DND-41 (cell line): ENCODE data around the gene PLPP7.
A peak's percentile ranks its signal among the peaks of the same experiment; 100 is the strongest.

Source experiments
- ATAC-seq: fragments of 200-7000 bp; cut with Tn5 transposase; 3 replicates; pipeline ENCODE4 v1.9.1; 2021; ENCODE audit warnings: low read depth; ENCODE audit not compliant: insufficient read depth
- DNase-seq: peaks from one replicate; pipeline ENCODE4 v3.0.0-alpha.2; 2020
- H2AFZ ChIP-seq: 2 replicates; pipeline ENCODE4 v1.6.0; 2012; ENCODE audit warnings: low read depth, low read length
- H3K27ac ChIP-seq: 2 replicates; pipeline ENCODE4 v1.5.1; 2012; ENCODE audit warnings: low read length, inconsistent platforms
- H3K27me3 ChIP-seq: fragments of 200-600 bp; sonication (generic); 2 replicates; pipeline ENCODE4 v1.6.0; 2012; ENCODE audit warnings: low read length, mild to moderate bottlenecking, inconsistent platforms; ENCODE audit not compliant: insufficient read depth, poor library complexity
- H3K36me3 ChIP-seq: 2 replicates; pipeline ENCODE4 v1.5.1; 2012; ENCODE audit warnings: low read length, inconsistent platforms; ENCODE audit not compliant: insufficient read depth
- H3K4me1 ChIP-seq: 2 replicates; pipeline ENCODE4 v1.5.1; 2012; ENCODE audit warnings: mild to moderate bottlenecking, low read length; ENCODE audit not compliant: insufficient read depth
- H3K4me2 ChIP-seq: 2 replicates; pipeline ENCODE4 v1.6.0; 2012; ENCODE audit warnings: mild to moderate bottlenecking, moderate library complexity, low read length, inconsistent platforms; ENCODE audit not compliant: insufficient read depth
- H3K4me3 ChIP-seq, 2 experiments: fragments of 200-600 bp in 1 of 2; shearing (Covaris generic) in 1 of 2; 2 replicates each; pipeline ENCODE4 v1.5.1; 2012 to 2016; ENCODE audit warnings: inconsistent platforms in 2 of 2, low read length in 2 of 2, mild to moderate bottlenecking in 2 of 2, low read depth in 1 of 2, moderate library complexity in 1 of 2
- H3K79me2 ChIP-seq: 2 replicates; pipeline ENCODE4 v1.6.0; 2012; ENCODE audit warnings: low read length, inconsistent platforms; ENCODE audit not compliant: insufficient read depth
- H3K9ac ChIP-seq: 2 replicates; pipeline ENCODE4 v1.6.0; 2012; ENCODE audit warnings: low read depth, mild to moderate bottlenecking, inconsistent platforms, low read length, moderate library complexity
- H3K9me3 ChIP-seq: 2 replicates; pipeline ENCODE4 v1.5.1; 2012; ENCODE audit warnings: low read length, moderate library complexity, mild to moderate bottlenecking, inconsistent platforms; ENCODE audit not compliant: insufficient read depth, severe bottlenecking
- H4K20me1 ChIP-seq: 2 replicates; pipeline ENCODE4 v1.6.0; 2012; ENCODE audit warnings: low read length; ENCODE audit not compliant: insufficient read depth
- EZH2 ChIP-seq: IDR thresholded peaks from 3 replicates; pipeline ENCODE4 v1.6.1; 2012; ENCODE audit warnings: borderline replicate concordance, low read depth, mild to moderate bottlenecking, moderate library complexity, low read length, inconsistent platforms; ENCODE audit not compliant: severe bottlenecking
- TF ChIP-seq, protein P1 (sequence below): IDR thresholded peaks from 2 replicates; pipeline ENCODE4 v1.5.1; 2012; ENCODE audit warnings: borderline replicate concordance, low read length, moderate library complexity, mild to moderate bottlenecking; ENCODE audit not compliant: poor library complexity, severe bottlenecking; ENCODE audit errors: extremely low read depth

The PLPP7 gene

DNA sequence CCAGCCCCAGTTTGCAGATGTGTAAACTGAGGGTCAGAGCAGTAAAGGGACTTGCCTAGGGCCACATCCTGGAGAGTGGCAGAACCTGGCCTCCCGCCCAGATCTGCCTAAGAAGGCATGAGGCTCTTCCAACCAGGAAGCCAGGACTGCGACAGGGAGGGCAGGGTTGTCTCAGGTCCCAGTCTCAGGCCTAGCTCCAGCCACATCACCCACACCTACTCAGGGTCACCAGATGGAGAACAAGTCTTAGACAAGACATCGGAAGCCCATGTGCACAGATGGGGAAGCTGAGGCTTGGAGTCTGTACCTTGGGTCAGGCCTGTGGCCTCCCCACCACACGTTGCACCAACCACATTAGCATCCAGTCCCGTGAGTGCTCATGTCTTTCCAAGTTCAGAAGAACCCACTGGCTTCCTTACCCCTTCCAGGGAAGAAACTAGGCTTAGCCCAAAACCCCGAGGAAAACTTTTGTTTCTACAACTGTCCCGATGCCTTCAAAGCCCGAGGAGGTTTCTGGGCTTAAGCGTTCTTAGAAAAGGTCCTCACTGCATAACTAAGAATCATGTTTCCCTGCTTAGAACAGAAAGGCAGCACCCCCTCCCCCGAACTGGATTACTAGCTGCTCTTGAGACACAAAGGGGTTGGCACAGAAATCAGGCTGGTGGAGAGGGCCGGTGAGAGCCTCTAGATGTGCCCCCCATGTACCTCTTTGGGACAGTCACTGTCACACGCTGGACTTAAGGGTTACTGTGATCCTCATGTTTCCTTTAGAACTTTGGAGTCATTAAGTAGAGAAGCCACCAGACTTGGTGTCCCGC lies 15.5 kb upstream of the PLPP7 start:
- peak overlapping the region; percentile 84 for H3K27ac ChIP-seq
- peak overlapping the region; percentile 84 to 86; a peak in 3 of 4 replicates for H3K4me3 ChIP-seq
- peaks cover 37% of the 10 kb centered on the region for H3K36me3 ChIP-seq
- peak overlapping the region; percentile 86 for H3K4me2 ChIP-seq
- peaks cover 84% of the 10 kb centered on the region for H3K79me2 ChIP-seq
- H4K20me1 ChIP-seq = 0 out of 2 replicates have a peak, but pooled peaks cover 3% of the 10 kb centered on the region
- H3K27me3 ChIP-seq = no peaks in the 10 kb centered on the region
- H2AFZ ChIP-seq = peak overlapping the region; percentile 13; the same call in 1 of the 2 replicates
- TF ChIP-seq, protein P1, sequence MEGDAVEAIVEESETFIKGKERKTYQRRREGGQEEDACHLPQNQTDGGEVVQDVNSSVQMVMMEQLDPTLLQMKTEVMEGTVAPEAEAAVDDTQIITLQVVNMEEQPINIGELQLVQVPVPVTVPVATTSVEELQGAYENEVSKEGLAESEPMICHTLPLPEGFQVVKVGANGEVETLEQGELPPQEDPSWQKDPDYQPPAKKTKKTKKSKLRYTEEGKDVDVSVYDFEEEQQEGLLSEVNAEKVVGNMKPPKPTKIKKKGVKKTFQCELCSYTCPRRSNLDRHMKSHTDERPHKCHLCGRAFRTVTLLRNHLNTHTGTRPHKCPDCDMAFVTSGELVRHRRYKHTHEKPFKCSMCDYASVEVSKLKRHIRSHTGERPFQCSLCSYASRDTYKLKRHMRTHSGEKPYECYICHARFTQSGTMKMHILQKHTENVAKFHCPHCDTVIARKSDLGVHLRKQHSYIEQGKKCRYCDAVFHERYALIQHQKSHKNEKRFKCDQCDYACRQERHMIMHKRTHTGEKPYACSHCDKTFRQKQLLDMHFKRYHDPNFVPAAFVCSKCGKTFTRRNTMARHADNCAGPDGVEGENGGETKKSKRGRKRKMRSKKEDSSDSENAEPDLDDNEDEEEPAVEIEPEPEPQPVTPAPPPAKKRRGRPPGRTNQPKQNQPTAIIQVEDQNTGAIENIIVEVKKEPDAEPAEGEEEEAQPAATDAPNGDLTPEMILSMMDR = no peak
- TF ChIP-seq EZH2 = no peak
- H3K9me3 ChIP-seq = no peaks in the 10 kb centered on the region
- ATAC-seq = 0 out of 3 replicates have a peak, but pooled peaks have one; percentile 3
- H3K4me1 ChIP-seq = peaks cover 60% of the 10 kb centered on the region
- DNase-seq = peak; percentile 57
- peak overlapping the region; percentile 80 for H3K9ac ChIP-seq

DNA sequence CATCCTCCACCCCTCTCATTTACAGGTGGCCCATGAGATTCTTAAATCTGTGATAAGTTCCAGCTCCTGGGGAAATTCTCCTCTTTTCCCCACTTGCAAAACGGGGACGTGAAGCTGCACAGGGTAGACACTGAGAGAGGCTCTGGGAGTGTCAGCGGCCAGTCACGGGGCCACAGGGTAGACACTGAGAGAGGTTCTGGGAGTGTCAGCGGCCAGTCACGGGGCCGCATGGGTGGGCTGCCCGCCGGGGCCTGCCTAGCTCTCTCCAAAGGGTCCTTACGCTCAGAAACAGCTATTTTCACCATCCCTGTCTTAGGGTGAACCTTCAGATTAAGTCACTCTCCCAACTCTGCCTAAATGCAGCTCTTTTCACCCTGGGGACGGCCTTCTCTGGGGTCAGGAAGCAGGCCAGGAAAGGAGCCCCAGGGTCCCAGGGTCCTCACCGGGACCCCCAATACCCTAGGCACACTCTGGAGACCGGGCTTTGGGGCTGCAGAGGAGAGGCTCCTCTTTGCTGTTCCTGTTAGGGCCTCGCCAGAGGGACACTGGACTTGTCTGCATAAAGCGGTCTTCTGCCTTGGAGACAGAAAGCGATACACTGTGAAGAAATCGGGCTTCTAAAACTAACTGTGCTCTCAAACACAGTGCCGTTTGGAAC lies 14.7 kb upstream of the PLPP7 start:
- Histone ChIP-seq H3K4me3 (peak overlapping the region; percentile 84 to 86), H4K20me1 (0 out of 2 replicates have a peak, but pooled peaks cover 3% of the 10 kb centered on the region), H3K9me3 (no peaks in the 10 kb centered on the region), H3K79me2 (peaks cover 77% of the 10 kb centered on the region), H3K27me3 (no peaks in the 10 kb centered on the region), H3K9ac (peak overlapping the region; percentile 80), H3K36me3 (peaks cover 37% of the 10 kb centered on the region), H3K4me1 (peaks cover 53% of the 10 kb centered on the region), H2AFZ (peak overlapping the region; percentile 54), H3K27ac (peak overlapping the region; percentile 84), H3K4me2 (peak overlapping the region; percentile 86)
- TF ChIP-seq EZH2 = no peak
- TF ChIP-seq, protein P1 = no peak
- DNase-seq (peak; percentile 36), ATAC-seq (peak; percentile 9; the same call in 1 of the 3 replicates)

DNA sequence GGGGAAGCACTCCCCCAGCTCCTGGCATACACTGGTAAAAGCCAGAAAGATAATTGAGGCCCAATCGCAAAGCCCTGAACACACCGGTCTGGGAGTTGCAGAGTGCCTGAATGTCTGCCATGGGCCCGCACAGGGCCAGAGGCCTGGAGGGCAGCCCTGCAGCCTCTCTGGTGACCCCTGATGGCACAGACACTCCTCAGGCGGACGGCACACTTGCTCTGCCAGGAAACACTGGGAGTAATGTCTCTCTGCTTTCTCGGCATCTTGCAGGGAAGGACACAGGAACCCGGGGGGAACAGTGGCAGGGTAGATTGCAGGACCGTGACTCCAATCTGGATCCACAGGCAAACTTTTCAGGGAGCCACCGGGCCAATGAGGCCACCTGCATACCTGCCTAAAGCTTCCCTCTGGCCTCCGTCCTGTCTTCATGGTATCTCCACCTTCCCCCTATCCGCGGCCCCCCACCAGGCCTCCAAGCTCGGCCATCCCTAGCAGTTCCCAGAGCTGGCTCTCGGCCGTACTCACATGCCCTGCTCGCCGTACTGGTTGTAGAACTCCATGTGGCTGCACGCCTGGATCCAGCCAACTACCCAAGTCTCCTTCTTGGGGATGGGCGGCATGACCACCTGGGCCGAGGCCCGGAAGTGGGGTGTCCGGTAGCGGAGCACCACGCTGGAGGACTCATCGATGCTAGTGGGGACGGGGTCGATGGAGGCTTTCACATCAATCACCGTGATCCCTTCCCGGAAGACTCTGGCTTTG lies 14.0 kb upstream of the PLPP7 start:
- peak; percentile 53 for DNase-seq
- TF ChIP-seq EZH2 = no peak
- TF ChIP-seq, protein P1 = peak; percentile 38
- peak overlapping the region; percentile 84 for H3K27ac ChIP-seq
- peaks cover 37% of the 10 kb centered on the region for H3K36me3 ChIP-seq
- no peaks in the 10 kb centered on the region for H3K9me3 ChIP-seq
- peak overlapping the region; percentile 54 for H2AFZ ChIP-seq
- 0 out of 2 replicates have a peak, but pooled peaks cover 3% of the 10 kb centered on the region for H4K20me1 ChIP-seq
- peak; percentile 5; the same call in 2 of the 3 replicates for ATAC-seq
- peak overlapping the region; percentile 80 for H3K9ac ChIP-seq
- H3K4me1 ChIP-seq = peaks cover 46% of the 10 kb centered on the region
- H3K4me2 ChIP-seq = peak overlapping the region; percentile 86
- H3K79me2 ChIP-seq = peaks cover 70% of the 10 kb centered on the region
- peak overlapping the region; percentile 84 to 86 for H3K4me3 ChIP-seq
- no peaks in the 10 kb centered on the region for H3K27me3 ChIP-seq
